ENCODE results near the gene PSMD10. TPM values are rescaled to one million over a fixed set of nuclear protein-coding genes. Genes with fewer than 3 reads are reported as not detected.

The PSMD10 gene
- total RNA-seq, 1 donor from 2014 or later: 47.3 TPM

- H3K36me3 Mint-ChIP-seq (ENCODE audit: low read depth, unreplicated experiment): no peaks in the 10 kb centered on the region
- Histone ChIP-seq H3K27me3 (ENCODE audit: insufficient read depth, low read length) (no peaks in the 10 kb centered on the region), H3K4me3 (ENCODE audit: insufficient read depth, low read depth, low read length) (no peak overlapping the region), H3K4me1 (ENCODE audit: insufficient read depth, low read length) (no peaks in the 10 kb centered on the region), H3K79me2 (ENCODE audit: insufficient read depth, low read length) (no peaks in the 10 kb centered on the region), H3K4me2 (ENCODE audit: low read length) (no peak overlapping the region), H3K27ac (ENCODE audit: low read depth, low read length) (no peak overlapping the region), H3K9ac (ENCODE audit: low read length) (no peak overlapping the region), H2AFZ (ENCODE audit: low read depth, low read length) (no peak overlapping the region), H3K36me3 (ENCODE audit: insufficient read depth, low read length) (peaks cover 3% of the 10 kb centered on the region), H4K20me1 (ENCODE audit: insufficient read depth, low read length) (no peaks in the 10 kb centered on the region), H3K9me3 (ENCODE audit: insufficient read depth, low read depth, low read length) (no peaks in the 10 kb centered on the region)
- FAIRE-seq (peak; percentile 90), DNase-seq (ENCODE audit: low read depth) (no peak)
- TF ChIP-seq CTCF (IDR thresholded peaks at IDR 0.05; ENCODE audit: insufficient read depth, low read depth, low read length): no peak
- no peak for TF ChIP-seq EZH2 (IDR thresholded peaks at IDR 0.05; ENCODE audit: insufficient read depth, low read length)
- no peaks in the 10 kb centered on the region for H3K9me3 Mint-ChIP-seq (ENCODE audit: unreplicated experiment)
- H3K4me1 Mint-ChIP-seq (ENCODE audit: low read depth, unreplicated experiment): no peaks in the 10 kb centered on the region
- H3K27me3 Mint-ChIP-seq (ENCODE audit: low read depth, unreplicated experiment): no peaks in the 10 kb centered on the region
- no peak overlapping the region for H3K27ac Mint-ChIP-seq (ENCODE audit: unreplicated experiment)
- no peak overlapping the region for H3K4me3 Mint-ChIP-seq (ENCODE audit: unreplicated experiment)
Observed at GRCh38 chrX:108081110-108081509, 10.2 kb downstream of the PSMD10 start.

- no peak for TF ChIP-seq CTCF (IDR thresholded peaks at IDR 0.05; ENCODE audit: insufficient read depth, low read depth, low read length)
- no peak for TF ChIP-seq EZH2 (IDR thresholded peaks at IDR 0.05; ENCODE audit: insufficient read depth, low read length)
- Mint-ChIP-seq H3K27ac (ENCODE audit: unreplicated experiment) (peak overlapping the region; percentile 74), H3K4me3 (ENCODE audit: unreplicated experiment) (no peak overlapping the region), H3K4me1 (ENCODE audit: low read depth, unreplicated experiment) (peaks cover 8% of the 10 kb centered on the region), H3K9me3 (ENCODE audit: unreplicated experiment) (no peaks in the 10 kb centered on the region), H3K36me3 (ENCODE audit: low read depth, unreplicated experiment) (no peaks in the 10 kb centered on the region), H3K27me3 (ENCODE audit: low read depth, unreplicated experiment) (no peaks in the 10 kb centered on the region)
- no peaks in the 10 kb centered on the region for H3K9me3 ChIP-seq (ENCODE audit: insufficient read depth, low read depth, low read length)
- no peaks in the 10 kb centered on the region for H3K36me3 ChIP-seq (ENCODE audit: insufficient read depth, low read length)
- no peaks in the 10 kb centered on the region for H3K79me2 ChIP-seq (ENCODE audit: insufficient read depth, low read length)
- DNase-seq (ENCODE audit: low read depth) (peak; percentile 80), FAIRE-seq (peak; percentile 55)
- no peaks in the 10 kb centered on the region for H4K20me1 ChIP-seq (ENCODE audit: insufficient read depth, low read length)
- no peak overlapping the region for H2AFZ ChIP-seq (ENCODE audit: low read depth, low read length)
- peaks cover 4% of the 10 kb centered on the region for H3K27me3 ChIP-seq (ENCODE audit: insufficient read depth, low read length)
- no peak overlapping the region for H3K27ac ChIP-seq (ENCODE audit: low read depth, low read length)
- peak overlapping the region; percentile 67 for H3K4me2 ChIP-seq (ENCODE audit: low read length)
- H3K4me3 ChIP-seq (ENCODE audit: insufficient read depth, low read depth, low read length): no peak overlapping the region
- H3K4me1 ChIP-seq (ENCODE audit: insufficient read depth, low read length): peaks cover 16% of the 10 kb centered on the region
- no peak overlapping the region for H3K9ac ChIP-seq (ENCODE audit: low read length)
Observed at GRCh38 chrX:108072746-108073145, 18.6 kb downstream of the PSMD10 start.

- no peak overlapping the region for H3K27ac ChIP-seq (ENCODE audit: low read depth, low read length)
- H3K9me3 Mint-ChIP-seq (ENCODE audit: unreplicated experiment): no peaks in the 10 kb centered on the region
- H3K4me3 ChIP-seq (ENCODE audit: insufficient read depth, low read depth, low read length): no peak overlapping the region
- H3K9me3 ChIP-seq (ENCODE audit: insufficient read depth, low read depth, low read length): no peaks in the 10 kb centered on the region
- H3K4me1 Mint-ChIP-seq (ENCODE audit: low read depth, unreplicated experiment): peaks cover 8% of the 10 kb centered on the region
- no peaks in the 10 kb centered on the region for H3K36me3 ChIP-seq (ENCODE audit: insufficient read depth, low read length)
- no peak overlapping the region for H3K9ac ChIP-seq (ENCODE audit: low read length)
- no peak for FAIRE-seq
- DNase-seq (ENCODE audit: low read depth): no peak
- no peaks in the 10 kb centered on the region for H4K20me1 ChIP-seq (ENCODE audit: insufficient read depth, low read length)
- peaks cover 16% of the 10 kb centered on the region for H3K4me1 ChIP-seq (ENCODE audit: insufficient read depth, low read length)
- H3K27me3 Mint-ChIP-seq (ENCODE audit: low read depth, unreplicated experiment): no peaks in the 10 kb centered on the region
- H3K27me3 ChIP-seq (ENCODE audit: insufficient read depth, low read length): peaks cover 4% of the 10 kb centered on the region
- no peaks in the 10 kb centered on the region for H3K79me2 ChIP-seq (ENCODE audit: insufficient read depth, low read length)
- H3K36me3 Mint-ChIP-seq (ENCODE audit: low read depth, unreplicated experiment): no peaks in the 10 kb centered on the region
- no peak overlapping the region for H3K4me3 Mint-ChIP-seq (ENCODE audit: unreplicated experiment)
- H2AFZ ChIP-seq (ENCODE audit: low read depth, low read length): no peak overlapping the region
- H3K27ac Mint-ChIP-seq (ENCODE audit: unreplicated experiment): no peak overlapping the region
- no peak for TF ChIP-seq EZH2 (IDR thresholded peaks at IDR 0.05; ENCODE audit: insufficient read depth, low read length)
- TF ChIP-seq CTCF (IDR thresholded peaks at IDR 0.05; ENCODE audit: insufficient read depth, low read depth, low read length): no peak
- H3K4me2 ChIP-seq (ENCODE audit: low read length): no peak overlapping the region
Observed at GRCh38 chrX:108071578-108071977, 19.8 kb downstream of the PSMD10 start.

All from astrocyte (in vitro differentiated cells and primary cell).